IMR-90 (cell line): ENCODE measurements around the gene PPIAL4G. TPM values are rescaled to one million over a fixed set of nuclear protein-coding genes. Genes with fewer than 3 reads are reported as not detected.
"Not testable (repeated sequence)": the region's sequence is repeated elsewhere in the genome, so short reads cannot be mapped to it uniquely, and the experiment has no call there.

Experiments
- ATAC-seq: fragments of 200-7000 bp; cut with Tn5 transposase; 2 replicates; pipeline ENCODE4 v1.9.1; 2020; ENCODE audit warnings: low read depth, mild to moderate bottlenecking, moderate library complexity
- BruUV-seq: library from RNA; stranded (reverse); fragments of 400-500 nt; replicated peaks from 2 replicates; lab custom pipeline; 2021; lab: Mats Ljungman, UMichigan
- CTCF ChIA-PET: fragments of 300-600 bp; formaldehyde crosslinking; extraction: SDS; loops from one replicate; lab custom pipeline; 2021; ENCODE audit warnings: antibody characterized with exemption; lab: Yijun Ruan, JAX
- POLR2A ChIA-PET: fragments of 300-600 bp; sonication (Branson Sonifier 250); formaldehyde crosslinking; loops from one replicate; lab custom pipeline; 2022; ENCODE audit warnings: antibody characterized with exemption; ENCODE audit not compliant: unreplicated experiment; lab: Charles Lee
- DNase-seq: peaks from one replicate; pipeline ENCODE4 v3.0.0; 2013
- H2AFZ ChIP-seq: replicated peaks from 2 replicates; pipeline ENCODE3; 2013; ENCODE audit warnings: low read length, mild to moderate bottlenecking; ENCODE audit not compliant: poor library complexity
- H2AK5ac ChIP-seq: 2 replicates; pipeline ENCODE4 v1.6.1; 2013; ENCODE audit warnings: low read depth, low read length, inconsistent platforms
- H2AK9ac ChIP-seq: replicated peaks from 2 replicates; pipeline ENCODE3; 2013; ENCODE audit warnings: mild to moderate bottlenecking, low read depth, low read length, moderate library complexity; ENCODE audit not compliant: poor library complexity
- H2BK120ac ChIP-seq: 2 replicates; pipeline ENCODE4 v1.6.1; 2013; ENCODE audit warnings: low read depth, low read length, inconsistent platforms
- H2BK15ac ChIP-seq: 3 replicates; pipeline ENCODE4 v1.6.1; 2013; ENCODE audit warnings: low read depth, low read length, inconsistent platforms
- H2BK20ac ChIP-seq: 2 replicates; pipeline ENCODE4 v1.6.1; 2013; ENCODE audit warnings: low read depth, mild to moderate bottlenecking, inconsistent platforms, low read length, moderate library complexity
- H2BK5ac ChIP-seq: 2 replicates; pipeline ENCODE4 v1.6.1; 2013; ENCODE audit warnings: mild to moderate bottlenecking, low read depth, low read length, inconsistent platforms; ENCODE audit not compliant: poor library complexity, severe bottlenecking
- H3K14ac ChIP-seq: replicated peaks from 2 replicates; pipeline ENCODE4 v1.6.1; 2013; ENCODE audit warnings: low read depth, low read length, inconsistent platforms
- H3K18ac ChIP-seq: 2 replicates; pipeline ENCODE4 v1.6.1; 2013; ENCODE audit warnings: low read depth, low read length, control low read depth
- H3K23ac ChIP-seq: 2 replicates; pipeline ENCODE4 v1.6.1; 2013; ENCODE audit warnings: low read depth, low read length, inconsistent platforms
- H3K27ac ChIP-seq: 2 replicates; pipeline ENCODE4 v1.5.1; 2013; ENCODE audit warnings: mild to moderate bottlenecking, control low read depth, low read length; ENCODE audit not compliant: insufficient read depth
- H3K27me3 ChIP-seq: 2 replicates; pipeline ENCODE4 v1.6.1; 2013; ENCODE audit warnings: low read length; ENCODE audit not compliant: control insufficient read depth, insufficient read depth
- H3K36me3 ChIP-seq: 2 replicates; pipeline ENCODE4 v1.6.1; 2013; ENCODE audit warnings: low read length, mixed read lengths; ENCODE audit not compliant: control insufficient read depth, insufficient read depth
- H3K4ac ChIP-seq: 2 replicates; pipeline ENCODE4 v1.6.1; 2013; ENCODE audit warnings: low read depth, low read length, inconsistent platforms
- H3K4me1 ChIP-seq: 2 replicates; pipeline ENCODE4 v1.6.1; 2013; ENCODE audit warnings: low read length, mixed read lengths; ENCODE audit not compliant: control insufficient read depth, insufficient read depth
- H3K4me2 ChIP-seq: 2 replicates; pipeline ENCODE4 v1.6.1; 2013; ENCODE audit warnings: low read depth, mild to moderate bottlenecking, control low read depth, low read length, moderate library complexity
- H3K4me3 ChIP-seq: 2 replicates; pipeline ENCODE4 v1.5.1; 2013; ENCODE audit warnings: low read depth, mild to moderate bottlenecking, control low read depth, low read length, moderate library complexity; ENCODE audit not compliant: insufficient read depth
- H3K56ac ChIP-seq: 2 replicates; pipeline ENCODE4 v1.6.1; 2013; ENCODE audit warnings: low read length, inconsistent platforms; ENCODE audit not compliant: insufficient read depth; ENCODE audit errors: extremely low read depth
- H3K79me1 ChIP-seq, 2 experiments: 2 replicates each; pipeline ENCODE4 v1.6.1; 2013; ENCODE audit warnings: low read length in 2 of 2, inconsistent platforms in 1 of 2, low read depth in 1 of 2
- H3K9ac ChIP-seq: 2 replicates; pipeline ENCODE4 v1.6.1; 2013; ENCODE audit warnings: low read depth, low read length, control low read depth
- H3K9me1 ChIP-seq: 2 replicates; pipeline ENCODE4 v1.6.1; 2013; ENCODE audit warnings: low read length, inconsistent platforms; ENCODE audit not compliant: insufficient read depth
- H3K9me3 ChIP-seq: 2 replicates; pipeline ENCODE4 v1.6.1; 2013; ENCODE audit warnings: low read length; ENCODE audit not compliant: control insufficient read depth, insufficient read depth
- H4K20me1 ChIP-seq: 2 replicates; pipeline ENCODE4 v1.6.1; 2013; ENCODE audit warnings: low read length, inconsistent platforms; ENCODE audit not compliant: insufficient read depth
- H4K5ac ChIP-seq: 2 replicates; pipeline ENCODE4 v1.6.1; 2013; ENCODE audit warnings: mild to moderate bottlenecking, low read depth, low read length, control low read depth
- H4K8ac ChIP-seq, 2 experiments: 2 replicates each; pipeline ENCODE4 v1.6.1; 2013; ENCODE audit warnings: low read depth in 2 of 2, low read length in 2 of 2, control low read depth in 1 of 2, inconsistent platforms in 1 of 2
- H4K91ac ChIP-seq: 2 replicates; pipeline ENCODE4 v1.6.1; 2013; ENCODE audit warnings: low read depth, low read length, inconsistent platforms; ENCODE audit not compliant: insufficient read depth
- WGBS, 2 experiments: methylation state at CpG; one replicate each; pipeline versions ENCODE4 v1.1.5 to v1.1.7; 2013; ENCODE audit warnings: missing lambda C conversion rate in 2 of 2; ENCODE audit not compliant: insufficient read length in 1 of 2; ENCODE audit errors: extremely low coverage in 2 of 2; 5-methylcytosine and 5-hydroxymethylcytosine counted together
- dilution Hi-C: fragments of 300-500 bp; cut with HindIII; formaldehyde crosslinking; loops from one replicate; pipeline ENCODE4 v1.14.3; 2018; ENCODE audit warnings: low sequenced_read_pairs; ENCODE audit not compliant: unreplicated experiment
- in situ Hi-C: fragments of 300-500 bp; cut with MboI; formaldehyde crosslinking; loops from 3 replicates; pipeline ENCODE4 v1.14.3; 2019; ENCODE audit warnings: low sequenced_read_pairs, inconsistent platforms, mixed read lengths
- intact Hi-C: fragments of 100-400 bp; cut with micrococcal nuclease; formaldehyde crosslinking; loops from 2 replicates; pipeline ENCODE4 v1.10.0; 2022
- polyA plus RNA-seq, 3 experiments: library from polyadenylated mRNA; depleted of rRNA; stranded (reverse); fragments of >200 nt; gene quantifications; 2 replicates each; pipeline ENCODE4 v1.2.3, GENCODE V29; 2012; ENCODE audit warnings: low replicate concordance in 1 of 3
- total RNA-seq: library from RNA; depleted of rRNA; stranded (reverse); fragments of >200 nt; gene quantifications from 2 replicates; pipeline ENCODE4 v1.2.3, GENCODE V29; 2012

Gene PPIAL4G
- total and polyA plus RNA-seq, 2 of the 4 experiments (the other 2 are of a cell fraction) = not detected

DNA sequence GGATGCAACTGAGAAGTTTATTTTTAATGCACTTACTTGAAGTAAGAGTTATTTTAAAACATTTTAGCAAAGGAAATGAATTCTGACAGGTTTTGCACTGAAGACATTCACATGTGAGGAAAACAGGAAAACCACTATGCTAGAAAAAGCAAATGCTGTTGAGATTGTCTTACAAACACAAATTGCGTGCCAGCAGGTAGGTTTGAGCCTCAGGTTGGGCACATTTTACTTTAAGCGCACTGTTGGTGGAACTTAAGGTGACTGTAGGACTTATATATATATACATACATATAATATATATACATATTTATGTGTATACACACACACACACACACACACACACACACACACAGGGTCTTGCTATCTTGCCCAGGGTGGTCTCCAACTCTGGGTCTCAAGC, 43.5 kb upstream of the PPIAL4G start:
- H2BK15ac ChIP-seq, POLR2A ChIA-PET, CTCF ChIA-PET, H3K36me3 ChIP-seq, BruUV-seq, H3K4me2 ChIP-seq, H3K4ac ChIP-seq, DNase-seq, H3K9me3 ChIP-seq, dilution Hi-C loops, H4K8ac ChIP-seq, H2AFZ ChIP-seq, H2BK120ac ChIP-seq, H3K4me3 ChIP-seq, H2AK5ac ChIP-seq, H4K20me1 ChIP-seq, ATAC-seq, H3K18ac ChIP-seq, H3K14ac ChIP-seq, H3K9me1 ChIP-seq, H3K4me1 ChIP-seq, H3K23ac ChIP-seq, H2BK5ac ChIP-seq, H4K91ac ChIP-seq, H3K56ac ChIP-seq, H3K9ac ChIP-seq, H2BK20ac ChIP-seq, H3K27me3 ChIP-seq, in situ Hi-C loops, H3K27ac ChIP-seq, H3K79me1 ChIP-seq, H4K5ac ChIP-seq, H2AK9ac ChIP-seq, intact Hi-C loops: not testable (repeated sequence)
- WGBS, 2 experiments = no CpG with 5 or more reads among the region's 2 CpGs

DNA sequence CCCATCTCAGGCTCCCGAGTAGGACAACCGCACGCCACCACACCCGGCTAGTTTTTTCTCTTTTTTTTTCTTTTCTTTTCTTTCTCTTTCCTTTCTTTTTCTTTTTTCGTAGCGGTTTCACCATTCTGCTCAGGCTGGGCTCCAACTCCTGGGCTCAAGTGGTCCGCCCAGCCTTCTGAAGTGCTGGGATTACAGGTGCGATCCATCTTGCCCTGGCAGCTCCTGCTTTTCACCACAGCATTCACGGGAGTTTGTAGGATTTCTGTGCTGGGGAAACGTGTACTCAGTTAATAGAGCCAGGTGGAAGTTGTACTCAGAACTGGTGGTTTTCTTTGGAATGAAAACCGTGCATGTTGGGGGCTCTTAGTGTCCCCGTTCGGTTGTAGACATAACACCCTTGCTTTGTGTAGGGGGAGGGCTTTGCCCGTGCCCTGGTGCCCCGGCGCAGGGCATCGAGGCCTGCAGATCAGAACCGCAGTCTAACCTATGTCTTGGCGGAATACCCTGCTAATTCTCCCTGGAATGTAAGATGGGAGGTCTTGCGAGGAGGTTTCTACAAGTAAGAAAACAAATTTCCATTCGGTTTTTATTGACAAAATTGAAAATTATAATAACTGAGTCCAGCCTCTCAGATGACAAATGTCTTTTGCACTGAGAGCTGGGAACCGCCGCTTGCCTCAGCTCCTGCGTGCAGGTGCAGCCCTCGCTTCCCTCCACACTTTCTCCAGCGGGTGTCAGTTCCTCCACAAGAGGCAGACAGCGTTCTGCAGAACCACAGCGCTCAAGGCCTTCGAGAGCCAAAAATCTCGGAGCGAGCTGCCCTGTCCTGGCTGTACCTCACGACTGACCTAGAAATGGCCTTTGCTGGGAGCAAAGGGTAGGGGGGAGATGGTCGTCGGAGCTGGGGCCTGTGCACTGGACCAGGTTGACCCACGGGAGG, 40.4 kb upstream of the PPIAL4G start:
- H3K4ac ChIP-seq, H4K20me1 ChIP-seq, H3K27ac ChIP-seq, H2AK5ac ChIP-seq, H4K8ac ChIP-seq, H4K5ac ChIP-seq, H3K23ac ChIP-seq, DNase-seq, H3K14ac ChIP-seq, H2AFZ ChIP-seq, H2BK120ac ChIP-seq, H3K9ac ChIP-seq, intact Hi-C loops, H2AK9ac ChIP-seq, H3K79me1 ChIP-seq, H2BK5ac ChIP-seq, H3K4me1 ChIP-seq, dilution Hi-C loops, H3K18ac ChIP-seq, POLR2A ChIA-PET, H3K9me3 ChIP-seq, BruUV-seq, CTCF ChIA-PET, H3K56ac ChIP-seq, H2BK15ac ChIP-seq, H3K36me3 ChIP-seq, in situ Hi-C loops, ATAC-seq, H3K4me2 ChIP-seq, H4K91ac ChIP-seq, H2BK20ac ChIP-seq, H3K9me1 ChIP-seq, H3K27me3 ChIP-seq: not testable (repeated sequence)
- no CpG with 5 or more reads among the region's 35 CpGs for WGBS, 2 experiments
- H3K4me3 ChIP-seq = peak overlapping the region; percentile 10; the same call in 1 of the 2 replicates
